Measurements from ENCODE around the gene STK32B. TPM values are rescaled to one million over a fixed set of nuclear protein-coding genes. Genes with fewer than 3 reads are reported as not detected.

STK32B gene
- total and polyA plus RNA-seq, 2 donors (not counting 3 experiments of a cell fraction or from before 2014, with no cell fraction given), result 5.6 to 7.8 TPM

GRCh38 chr4:5412296-5412695 is 361.0 kb downstream of the STK32B start:
- intact Hi-C loops (cut with micrococcal nuclease) (no loop called here), dilution Hi-C loops (cut with MboI; ENCODE audit: extremely low pct_ligation_motif_present, low sequenced_read_pairs) (no loop called here)
- Histone ChIP-seq H3K4me2 (ENCODE audit: insufficient read depth, low read length) (no peak overlapping the region), H3K4me1 (ENCODE audit: control insufficient read depth, extremely low read depth, insufficient read depth, low read length) (no peaks in the 10 kb centered on the region), H3K9ac (replicated peaks; ENCODE audit: extremely low read depth, insufficient read depth, low read length) (no peak overlapping the region), H3K79me2 (ENCODE audit: control insufficient read depth, insufficient read depth, low read length) (no peaks in the 10 kb centered on the region), H3K9me1 (replicated peaks; ENCODE audit: control insufficient read depth, extremely low read depth, insufficient read depth, low read length) (peaks cover 2% of the 10 kb centered on the region), H4K20me1 (replicated peaks; ENCODE audit: control insufficient read depth, extremely low read depth, insufficient read depth, low read length) (no peaks in the 10 kb centered on the region), H3K36me3 (ENCODE audit: control insufficient read depth in 2 of 2, extremely low read depth in 1 of 2, insufficient read depth in 2 of 2, low read length in 2 of 2) (no peaks in the 10 kb centered on the region), H3K9me3 (replicated peaks; ENCODE audit: control insufficient read depth, insufficient read depth, low read length) (no peaks in the 10 kb centered on the region), H3K4me3 (replicated peaks in 1 of 3; ENCODE audit: insufficient read depth in 1 of 3, low read depth in 1 of 3, low read length in 3 of 3) (no peak overlapping the region), H3K27ac (ENCODE audit: insufficient read depth, low read depth, low read length) (no peak overlapping the region), H3K27me3 (ENCODE audit: control insufficient read depth in 2 of 2, insufficient read depth in 2 of 2, low read length in 2 of 2) (no peaks in the 10 kb centered on the region), H2AFZ (ENCODE audit: low read depth, low read length) (no peak overlapping the region)
- ChIA-PET POLR2A (no interaction called here), CTCF (interaction anchor here (2.9 kb wide), 1 partner anchor 12 kb away, joined by 16 read pairs; no protein-coding TSS in a partner anchor)
- DNase-seq (ENCODE audit: low read depth, low spot score) (no peak), FAIRE-seq (no peak)
- no peak for TF ChIP-seq GATA2 (IDR thresholded peaks at IDR 0.05; ENCODE audit: insufficient read depth, insufficient read length, low read depth, low read length)
- BruUV-seq (replicated peaks), result no TSS peak

- no peak overlapping the region for H3K9ac ChIP-seq (replicated peaks; ENCODE audit: extremely low read depth, insufficient read depth, low read length)
- H3K9me3 ChIP-seq (replicated peaks; ENCODE audit: control insufficient read depth, insufficient read depth, low read length), result peaks cover under 1% of the 10 kb centered on the region
- H4K20me1 ChIP-seq (replicated peaks; ENCODE audit: control insufficient read depth, extremely low read depth, insufficient read depth, low read length), result no peaks in the 10 kb centered on the region
- POLR2A ChIA-PET, result no interaction called here
- CTCF ChIA-PET, result interaction anchor here (2.9 kb wide), 1 partner anchor 13 kb away, joined by 16 read pairs; no protein-coding TSS in a partner anchor
- DNase-seq (ENCODE audit: low read depth, low spot score) (no peak), FAIRE-seq (no peak)
- H3K27ac ChIP-seq (ENCODE audit: insufficient read depth, low read depth, low read length), result no peak overlapping the region
- H3K36me3 ChIP-seq (ENCODE audit: control insufficient read depth in 2 of 2, extremely low read depth in 1 of 2, insufficient read depth in 2 of 2, low read length in 2 of 2), result no peaks in the 10 kb centered on the region
- no peaks in the 10 kb centered on the region for H3K4me1 ChIP-seq (ENCODE audit: control insufficient read depth, extremely low read depth, insufficient read depth, low read length)
- dilution Hi-C loops (cut with MboI; ENCODE audit: extremely low pct_ligation_motif_present, low sequenced_read_pairs) (no loop called here), intact Hi-C loops (cut with micrococcal nuclease) (no loop called here)
- H2AFZ ChIP-seq (ENCODE audit: low read depth, low read length), result no peak overlapping the region
- no TSS peak for BruUV-seq (replicated peaks)
- H3K79me2 ChIP-seq (ENCODE audit: control insufficient read depth, insufficient read depth, low read length), result no peaks in the 10 kb centered on the region
- peaks cover 2% of the 10 kb centered on the region for H3K9me1 ChIP-seq (replicated peaks; ENCODE audit: control insufficient read depth, extremely low read depth, insufficient read depth, low read length)
- no peak overlapping the region for H3K4me3 ChIP-seq (replicated peaks in 1 of 3; ENCODE audit: insufficient read depth in 1 of 3, low read depth in 1 of 3, low read length in 3 of 3)
- no peak overlapping the region for H3K4me2 ChIP-seq (ENCODE audit: insufficient read depth, low read length)
- TF ChIP-seq JUN (IDR thresholded peaks at IDR 0.05; ENCODE audit: borderline replicate concordance, insufficient read depth, insufficient read length, low read depth), result no peak
- no peak for TF ChIP-seq MYC (IDR thresholded peaks at IDR 0.05; ENCODE audit: low read depth, low read length)
- no peak for TF ChIP-seq POLR2A (IDR thresholded peaks at IDR 0.05; ENCODE audit: low read depth, low read length)
- TF ChIP-seq GATA2 (IDR thresholded peaks at IDR 0.05; ENCODE audit: insufficient read depth, insufficient read length, low read depth, low read length), result no peak
- TF ChIP-seq EZH2 (IDR thresholded peaks at IDR 0.05; ENCODE audit: borderline replicate concordance, low read depth, low read length, severe bottlenecking), result no peak
- TF ChIP-seq POLR2AphosphoS5 (IDR thresholded peaks at IDR 0.05; ENCODE audit: insufficient read depth, low read depth, low read length), result no peak
- no peak for TF ChIP-seq CTCF (IDR thresholded peaks at IDR 0.05; ENCODE audit: extremely low read depth in 1 of 2, insufficient read depth in 1 of 2, low read depth in 1 of 2, low read length in 2 of 2)
- TF ChIP-seq, protein P1, sequence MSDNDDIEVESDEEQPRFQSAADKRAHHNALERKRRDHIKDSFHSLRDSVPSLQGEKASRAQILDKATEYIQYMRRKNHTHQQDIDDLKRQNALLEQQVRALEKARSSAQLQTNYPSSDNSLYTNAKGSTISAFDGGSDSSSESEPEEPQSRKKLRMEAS (IDR thresholded peaks at IDR 0.05; ENCODE audit: insufficient read depth, insufficient read length), result no peak
- no peaks in the 10 kb centered on the region for H3K27me3 ChIP-seq (ENCODE audit: control insufficient read depth in 2 of 2, insufficient read depth in 2 of 2, low read length in 2 of 2)
These were observed 361.5 kb downstream of the STK32B start for GRCh38 chr4:5412751-5413150.

Measured in endothelial cell of umbilical vein (primary cell).